ENCODE data around the gene CLRN2. TPM values are rescaled to one million over a fixed set of nuclear protein-coding genes. Genes with fewer than 3 reads are reported as not detected.
"Not testable (repeated sequence)": the region's sequence is repeated elsewhere in the genome, so short reads cannot be mapped to it uniquely, and the experiment has no call there.

Gene CLRN2
- total RNA-seq, 2 experiments from 2014 or later: not detected

DNA sequence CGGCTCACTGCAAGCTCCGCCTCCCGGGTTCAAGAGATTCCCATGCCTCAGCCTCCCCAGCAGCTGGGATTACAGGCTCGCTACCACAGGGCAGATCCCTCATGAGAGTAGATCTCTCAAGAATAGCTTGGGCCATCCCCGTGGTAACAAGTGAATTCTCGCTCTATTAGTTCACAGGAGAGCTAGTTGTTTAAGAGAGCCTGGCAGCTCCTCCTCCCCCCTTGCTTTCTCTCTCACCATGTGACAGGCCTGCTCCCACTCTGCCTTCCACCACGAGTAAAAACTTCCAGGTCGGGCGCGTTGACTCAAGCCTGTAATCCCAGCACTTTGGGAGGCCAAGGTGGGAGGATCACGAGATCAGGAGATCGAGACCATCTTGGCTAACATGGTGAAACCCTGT is 31.7 kb downstream of the CLRN2 start:
- H3K27ac Mint-ChIP-seq: no peak overlapping the region
- no peak for DNase-seq
- H3K4me3 Mint-ChIP-seq: no peak overlapping the region
- no peaks in the 10 kb centered on the region for H3K36me3 Mint-ChIP-seq
- H3K27me3 Mint-ChIP-seq: peaks cover 15% of the 10 kb centered on the region
- no peaks in the 10 kb centered on the region for H3K4me1 Mint-ChIP-seq
- H3K9me3 Mint-ChIP-seq: no peaks in the 10 kb centered on the region

DNA sequence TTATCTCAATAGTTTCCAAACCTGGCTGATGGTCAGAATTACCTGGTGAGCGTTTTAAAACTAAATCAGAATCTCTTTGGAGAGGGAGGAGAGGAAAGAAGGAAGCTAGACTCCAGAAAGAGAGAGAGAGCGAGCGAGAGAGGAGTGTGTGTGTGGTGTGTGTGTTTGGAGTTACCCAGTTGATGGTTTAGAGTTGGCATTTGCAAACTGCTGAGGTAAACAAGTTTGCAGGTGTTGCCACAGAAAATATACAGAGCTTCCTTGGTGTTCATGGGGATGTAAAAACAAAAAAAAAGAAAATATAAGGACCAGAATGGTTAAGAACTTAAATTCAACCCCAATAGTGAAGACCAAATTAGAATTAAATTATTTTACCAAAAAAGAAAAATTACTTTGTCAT is 35.6 kb downstream of the CLRN2 start:
- Mint-ChIP-seq H3K9me3 (no peaks in the 10 kb centered on the region), H3K27me3 (peaks cover 6% of the 10 kb centered on the region), H3K36me3 (no peaks in the 10 kb centered on the region), H3K4me3 (no peak overlapping the region), H3K27ac (no peak overlapping the region), H3K4me1 (no peaks in the 10 kb centered on the region)
- DNase-seq: no peak

DNA sequence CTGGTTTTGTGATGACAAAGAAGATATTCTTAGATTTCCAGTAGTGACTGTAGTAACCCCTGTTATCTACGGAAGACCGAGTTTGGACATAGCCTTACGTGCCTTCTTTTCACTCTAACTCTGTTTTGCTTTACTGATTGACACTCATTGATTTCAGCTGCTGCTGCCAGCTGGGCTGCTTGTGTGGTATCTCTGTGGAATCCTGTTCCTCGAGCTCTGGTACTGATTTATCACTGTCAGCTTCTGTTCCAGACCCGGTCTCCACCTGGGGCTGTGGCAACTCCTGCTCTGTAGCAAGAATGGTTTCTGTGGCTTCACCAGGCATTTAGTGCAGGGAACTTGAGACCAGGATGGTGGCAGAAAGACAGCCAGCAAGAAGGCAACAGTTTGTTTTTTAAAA is 37.5 kb downstream of the CLRN2 start:
- no peaks in the 10 kb centered on the region for H3K36me3 Mint-ChIP-seq
- no peaks in the 10 kb centered on the region for H3K9me3 Mint-ChIP-seq
- no peaks in the 10 kb centered on the region for H3K4me1 Mint-ChIP-seq
- no peak overlapping the region for H3K27ac Mint-ChIP-seq
- peaks cover 6% of the 10 kb centered on the region for H3K27me3 Mint-ChIP-seq
- H3K4me3 Mint-ChIP-seq: no peak overlapping the region
- no peak for DNase-seq

DNA sequence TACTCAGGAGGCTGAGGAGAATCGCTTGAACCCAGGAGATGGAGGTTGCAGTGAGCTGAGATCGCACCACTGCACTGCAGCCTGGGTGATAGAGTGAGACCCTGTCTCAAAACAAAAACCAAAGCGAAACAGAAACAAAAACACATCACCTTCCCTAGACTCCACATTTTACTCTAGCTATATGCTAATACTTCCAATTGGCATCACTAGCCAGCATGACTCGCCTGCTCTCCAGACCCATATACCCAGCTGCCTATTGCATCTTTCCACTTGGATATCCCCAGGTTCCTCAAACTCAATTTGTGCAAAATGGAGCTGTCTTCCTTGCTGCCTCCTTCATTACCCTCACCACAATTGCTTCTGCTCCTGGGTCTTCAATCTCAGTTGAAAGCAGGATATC is 39.6 kb downstream of the CLRN2 start:
- Mint-ChIP-seq H3K27me3 (peaks cover 6% of the 10 kb centered on the region), H3K27ac (no peak overlapping the region), H3K4me3 (no peak overlapping the region), H3K4me1 (no peaks in the 10 kb centered on the region), H3K9me3 (no peaks in the 10 kb centered on the region), H3K36me3 (no peaks in the 10 kb centered on the region)
- DNase-seq: no peak

DNA sequence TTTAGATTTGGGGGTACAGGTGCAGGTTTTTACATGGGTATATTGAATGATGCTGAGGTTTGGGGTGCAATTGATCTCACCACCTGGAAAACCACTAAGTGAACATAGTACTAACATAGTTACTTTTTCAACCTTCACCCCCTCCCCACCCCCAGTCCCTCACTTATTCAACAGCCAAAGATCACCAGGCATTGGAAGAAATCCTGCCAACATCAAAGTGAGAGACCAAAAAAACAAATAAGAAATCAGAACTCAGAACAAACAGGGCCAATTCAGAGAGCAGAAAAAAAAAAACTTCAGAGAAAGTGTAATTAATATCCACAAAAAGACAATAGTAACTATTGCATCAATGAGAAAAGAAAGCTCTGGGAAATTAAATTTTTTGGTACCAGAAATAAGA is 41.5 kb downstream of the CLRN2 start:
- H3K27ac Mint-ChIP-seq: no peak overlapping the region
- H3K36me3 Mint-ChIP-seq: no peaks in the 10 kb centered on the region
- no peak for DNase-seq
- peaks cover 6% of the 10 kb centered on the region for H3K27me3 Mint-ChIP-seq
- no peaks in the 10 kb centered on the region for H3K9me3 Mint-ChIP-seq
- no peaks in the 10 kb centered on the region for H3K4me1 Mint-ChIP-seq
- no peak overlapping the region for H3K4me3 Mint-ChIP-seq

DNA sequence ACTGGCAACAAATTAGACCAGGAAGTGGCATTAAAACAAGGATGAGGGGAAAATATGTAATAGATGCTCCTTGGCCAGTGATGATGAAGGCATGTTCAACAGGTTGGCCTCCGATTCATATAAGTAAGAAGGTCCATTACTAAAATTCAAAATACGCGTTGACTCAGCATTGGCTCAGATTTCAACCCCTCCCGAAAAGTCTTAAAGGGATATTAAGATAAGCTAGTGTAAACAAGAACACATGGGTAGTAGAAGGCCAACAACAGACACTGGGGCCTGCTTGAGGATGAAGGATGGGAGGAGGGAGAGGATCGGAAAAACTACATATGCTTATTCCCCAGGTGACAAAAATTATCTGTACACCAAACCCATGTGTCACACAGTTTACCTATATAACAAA is 42.9 kb downstream of the CLRN2 start:
- Mint-ChIP-seq H3K27me3 (peaks cover 6% of the 10 kb centered on the region), H3K27ac (no peak overlapping the region), H3K4me1 (no peaks in the 10 kb centered on the region), H3K9me3 (no peaks in the 10 kb centered on the region), H3K36me3 (no peaks in the 10 kb centered on the region), H3K4me3 (no peak overlapping the region)
- no peak for DNase-seq

DNA sequence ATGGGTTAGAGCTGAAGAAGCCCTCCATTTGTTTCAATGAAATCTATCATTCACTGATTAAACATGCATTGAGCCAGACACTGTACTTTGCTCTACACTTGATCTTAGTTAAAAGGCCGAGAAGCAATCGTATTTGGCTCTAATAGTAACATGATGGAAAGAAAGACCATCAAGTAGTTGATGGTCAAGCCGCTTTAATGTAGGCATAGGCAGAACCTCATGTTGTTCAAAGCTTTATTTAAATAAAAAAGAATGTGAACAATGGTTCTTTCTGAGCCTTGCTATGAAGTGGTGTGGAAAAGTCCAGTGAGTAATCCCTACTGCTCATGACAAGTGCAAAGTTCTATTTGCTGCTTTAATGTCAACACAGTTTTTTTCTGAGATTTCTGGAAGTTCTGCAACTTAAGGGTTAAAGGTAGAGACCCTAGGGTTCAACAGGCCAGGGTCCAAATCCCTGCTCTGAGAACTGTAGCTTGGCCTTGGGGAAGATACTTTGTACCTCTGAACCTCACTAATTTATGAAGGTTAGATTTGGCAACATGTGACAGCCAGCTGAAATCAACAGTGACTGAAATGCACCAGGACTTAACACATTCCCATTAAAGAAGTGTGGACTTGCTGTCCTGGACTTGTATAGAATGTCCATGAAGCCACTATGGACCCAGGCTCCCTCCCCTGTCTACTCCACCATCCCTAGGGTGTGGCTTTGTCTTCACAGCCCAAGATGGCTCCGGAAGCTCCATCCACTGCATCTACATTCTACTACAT is 44.2 kb downstream of the CLRN2 start:
- no peaks in the 10 kb centered on the region for H3K36me3 Mint-ChIP-seq

DNA sequence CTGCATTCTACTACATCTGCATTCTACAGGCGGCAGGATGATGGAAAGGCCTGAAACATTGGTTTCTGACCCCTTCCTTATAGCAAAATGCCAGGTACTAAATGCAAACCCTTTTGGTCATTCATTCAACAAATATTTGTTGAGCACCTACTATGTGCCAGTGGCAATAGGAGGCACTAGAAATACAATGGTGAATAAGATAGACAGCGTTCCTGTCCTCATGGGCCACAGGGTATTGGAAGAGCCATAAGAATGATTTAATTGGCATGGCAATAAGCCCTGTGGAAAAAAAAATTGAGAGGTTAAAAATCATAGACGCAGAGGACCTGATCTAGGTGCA is 44.7 kb downstream of the CLRN2 start:
- peaks cover 4% of the 10 kb centered on the region for H3K27me3 Mint-ChIP-seq
- no peak for DNase-seq
- H3K4me3 Mint-ChIP-seq: no peak overlapping the region
- H3K9me3 Mint-ChIP-seq: no peaks in the 10 kb centered on the region
- no peaks in the 10 kb centered on the region for H3K4me1 Mint-ChIP-seq
- H3K27ac Mint-ChIP-seq: no peak overlapping the region
- no peaks in the 10 kb centered on the region for H3K36me3 Mint-ChIP-seq

More for the DNA sequence above, 44.2 kb downstream of the CLRN2 start:
- Mint-ChIP-seq H3K27me3 (peaks cover 6% of the 10 kb centered on the region), H3K4me3 (no peak overlapping the region), H3K9me3 (no peaks in the 10 kb centered on the region), H3K27ac (no peak overlapping the region), H3K4me1 (no peaks in the 10 kb centered on the region)
- DNase-seq: no peak

DNA sequence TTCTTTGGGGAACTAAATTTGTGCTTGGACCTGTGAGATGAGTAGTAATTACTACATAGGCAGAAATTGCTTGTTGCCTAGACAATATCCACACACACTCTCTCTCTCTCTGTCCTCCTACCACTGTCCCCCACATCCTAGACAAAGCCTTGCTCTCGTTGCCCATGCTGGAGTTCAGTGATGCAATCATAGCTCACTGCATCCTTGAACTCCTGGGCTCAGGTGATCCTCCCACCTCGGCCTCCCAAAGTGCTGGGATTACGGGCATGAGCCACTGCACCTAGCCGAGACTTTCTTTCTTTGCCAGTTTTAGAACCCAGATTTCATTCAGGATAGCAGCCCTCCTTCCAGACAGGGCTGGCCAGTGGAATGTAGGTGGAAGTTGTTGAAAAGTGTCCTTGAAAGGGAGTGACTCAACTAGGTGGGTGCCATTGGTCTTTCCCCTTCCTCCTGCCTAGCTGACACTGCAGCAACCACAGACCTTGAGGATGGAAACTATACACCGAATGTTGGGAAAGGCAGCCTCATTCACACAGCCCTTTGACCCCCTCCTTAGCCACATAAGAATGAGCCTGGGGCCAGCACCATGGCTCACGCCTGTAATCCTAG is 45.2 kb downstream of the CLRN2 start:
- H3K9me3 Mint-ChIP-seq: no peaks in the 10 kb centered on the region
- no peak for DNase-seq
- H3K27ac Mint-ChIP-seq: no peak overlapping the region
- no peaks in the 10 kb centered on the region for H3K27me3 Mint-ChIP-seq
- no peaks in the 10 kb centered on the region for H3K4me1 Mint-ChIP-seq
- H3K4me3 Mint-ChIP-seq: no peak overlapping the region
- no peaks in the 10 kb centered on the region for H3K36me3 Mint-ChIP-seq

DNA sequence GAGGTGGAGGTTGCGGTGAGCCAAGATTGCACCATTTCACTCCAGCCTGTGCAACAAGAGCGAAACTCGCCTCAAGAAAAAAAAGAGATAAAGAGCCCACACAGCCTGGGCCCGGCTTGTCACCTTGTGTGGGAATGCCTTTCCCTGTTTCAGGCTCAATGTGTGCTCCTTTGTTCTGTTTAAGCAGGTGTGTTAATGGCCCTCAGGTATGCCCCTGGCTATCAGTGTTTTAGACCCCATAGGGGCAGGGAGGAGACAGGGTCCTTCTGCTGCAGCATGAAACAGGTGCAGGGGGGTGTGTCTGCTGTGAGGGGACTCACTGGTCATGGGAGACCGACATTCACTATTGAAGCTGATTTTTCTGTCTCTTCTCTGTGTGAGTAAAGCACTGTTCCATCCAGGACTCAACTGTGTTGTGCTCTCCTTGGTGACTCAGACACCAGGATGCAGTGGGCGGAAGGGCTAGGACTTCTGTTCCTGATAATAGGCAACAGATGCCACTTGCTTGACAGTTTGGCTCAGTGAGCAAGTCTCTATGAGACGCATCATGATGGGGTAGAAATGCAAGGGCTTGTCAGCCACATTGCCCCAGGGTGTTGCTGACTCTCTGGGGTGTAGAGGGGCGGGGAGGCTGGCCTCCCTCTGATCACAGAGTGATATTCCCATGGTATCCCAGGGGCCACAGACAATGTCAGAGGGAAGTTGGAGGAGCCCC is 46.4 kb downstream of the CLRN2 start:
- Mint-ChIP-seq H3K4me3 (no peak overlapping the region), H3K36me3 (no peaks in the 10 kb centered on the region), H3K4me1 (no peaks in the 10 kb centered on the region), H3K27ac (no peak overlapping the region), H3K9me3 (no peaks in the 10 kb centered on the region), H3K27me3 (no peaks in the 10 kb centered on the region)
- DNase-seq: no peak

DNA sequence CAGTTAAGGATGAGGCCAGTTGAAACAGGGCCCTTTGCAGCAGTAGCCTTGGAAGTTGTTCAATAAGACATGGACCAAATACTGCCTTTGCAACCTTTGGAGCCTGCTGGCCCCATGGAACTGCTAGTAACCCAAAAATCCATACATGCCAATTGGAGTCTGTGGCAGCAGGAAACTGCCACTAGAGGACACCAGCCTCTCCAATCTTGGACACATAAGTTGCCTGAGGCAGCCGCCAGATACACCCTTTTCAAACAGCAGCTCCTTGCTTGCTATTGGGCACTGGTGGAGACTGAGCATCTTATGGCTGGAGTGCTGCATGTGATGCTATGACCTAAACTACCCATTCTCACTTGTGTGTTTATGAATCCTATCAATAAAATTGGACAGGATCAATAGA is 47.2 kb downstream of the CLRN2 start:
- no peak for DNase-seq
- Mint-ChIP-seq H3K27ac (no peak overlapping the region), H3K36me3 (no peaks in the 10 kb centered on the region), H3K4me3 (no peak overlapping the region), H3K27me3 (no peaks in the 10 kb centered on the region), H3K9me3 (no peaks in the 10 kb centered on the region), H3K4me1 (no peaks in the 10 kb centered on the region)

DNA sequence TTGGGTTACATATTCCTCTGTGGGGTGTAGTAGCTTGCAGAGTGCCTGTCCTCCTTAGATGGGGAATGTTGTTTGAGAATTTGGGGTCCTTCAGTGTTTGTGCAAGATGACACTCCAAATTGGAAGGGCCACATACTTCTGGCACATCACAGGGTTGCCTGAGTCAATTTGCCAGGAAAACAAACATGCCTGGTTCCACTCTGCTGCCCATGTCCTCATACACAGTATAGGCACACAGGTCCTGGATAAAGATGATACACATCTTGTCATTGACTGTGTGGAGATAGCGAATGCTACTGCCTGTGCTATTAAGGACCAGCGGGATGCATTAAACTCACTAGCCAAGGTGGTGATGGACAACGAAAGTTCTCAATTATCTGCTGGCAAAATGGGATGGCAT is 50.9 kb downstream of the CLRN2 start:
- Mint-ChIP-seq H3K9me3 (no peaks in the 10 kb centered on the region), H3K36me3 (no peaks in the 10 kb centered on the region), H3K4me1 (no peaks in the 10 kb centered on the region), H3K27ac (no peak overlapping the region), H3K27me3 (no peaks in the 10 kb centered on the region), H3K4me3 (no peak overlapping the region)
- no peak for DNase-seq

DNA sequence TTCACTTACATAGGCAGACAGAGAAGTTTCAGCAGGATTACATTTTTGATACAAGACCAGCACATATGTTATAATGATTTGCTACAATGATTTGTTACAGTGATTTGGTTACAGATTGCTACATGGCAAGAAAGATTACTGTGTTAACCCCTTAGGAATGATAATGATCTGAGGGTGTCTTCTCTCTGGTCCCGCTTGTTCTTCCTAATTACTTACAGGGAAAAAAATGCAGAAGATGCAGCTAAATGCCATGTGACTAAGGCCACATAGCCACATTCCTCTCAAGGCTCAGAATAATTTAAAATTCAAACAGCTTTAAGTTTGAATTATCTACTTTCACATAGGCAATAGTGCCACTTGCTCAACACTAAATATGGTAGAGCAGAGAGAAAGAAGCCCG is 52.3 kb downstream of the CLRN2 start:
- H3K9me3 Mint-ChIP-seq: no peaks in the 10 kb centered on the region
- H3K27ac Mint-ChIP-seq: no peak overlapping the region
- DNase-seq: no peak
- H3K36me3 Mint-ChIP-seq: no peaks in the 10 kb centered on the region
- H3K4me1 Mint-ChIP-seq: no peaks in the 10 kb centered on the region
- H3K27me3 Mint-ChIP-seq: no peaks in the 10 kb centered on the region
- no peak overlapping the region for H3K4me3 Mint-ChIP-seq

DNA sequence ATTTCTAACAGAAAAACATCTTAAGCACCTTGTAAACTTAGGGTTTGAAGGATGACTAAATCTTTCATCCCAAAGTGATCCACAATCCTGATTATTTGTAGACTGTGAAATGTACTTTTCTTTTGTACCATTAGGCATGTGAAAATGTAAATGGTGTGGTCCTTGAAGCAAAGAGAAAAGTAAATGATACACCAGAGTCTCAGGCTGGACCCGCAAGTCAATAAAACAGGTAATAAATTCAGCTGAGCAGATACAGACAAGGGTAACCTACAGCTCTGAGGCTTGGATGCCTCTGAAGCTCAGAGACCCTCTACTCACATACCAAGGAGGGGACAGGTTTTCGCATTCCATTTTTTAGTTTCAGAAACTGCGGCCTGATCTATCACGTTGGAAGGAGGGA is 59.2 kb downstream of the CLRN2 start:
- no peak overlapping the region for H3K27ac Mint-ChIP-seq
- peaks cover 16% of the 10 kb centered on the region for H3K36me3 Mint-ChIP-seq
- DNase-seq: no peak
- peaks cover 13% of the 10 kb centered on the region for H3K4me1 Mint-ChIP-seq
- H3K4me3 Mint-ChIP-seq: no peak overlapping the region
- H3K9me3 Mint-ChIP-seq: no peaks in the 10 kb centered on the region
- no peaks in the 10 kb centered on the region for H3K27me3 Mint-ChIP-seq

DNA sequence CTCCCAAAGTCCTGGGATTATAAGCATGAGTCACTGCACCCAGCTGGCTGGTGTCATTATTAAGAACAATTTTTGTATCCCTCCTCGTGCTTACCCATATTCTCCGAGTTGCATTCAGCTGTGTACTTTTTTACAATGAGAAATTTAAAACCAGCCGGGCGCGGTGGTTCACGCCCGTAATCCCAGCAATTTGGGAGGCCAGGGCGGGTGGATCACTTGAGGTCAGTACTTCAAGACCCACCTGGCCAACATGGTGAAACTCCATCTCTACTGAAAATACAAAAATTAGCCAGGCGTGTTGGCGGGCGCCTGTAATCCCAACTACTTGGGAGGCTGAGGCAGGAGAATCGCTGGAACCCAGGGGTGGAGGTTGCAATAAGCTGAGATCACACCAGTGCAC is 60.2 kb downstream of the CLRN2 start:
- peaks cover 20% of the 10 kb centered on the region for H3K36me3 Mint-ChIP-seq
- not testable (repeated sequence) for H3K9me3 Mint-ChIP-seq, H3K4me3 Mint-ChIP-seq, H3K27me3 Mint-ChIP-seq, DNase-seq, H3K27ac Mint-ChIP-seq
- peaks cover 17% of the 10 kb centered on the region for H3K4me1 Mint-ChIP-seq

Data from activated naive CD8-positive, alpha-beta T cell treated with anti-CD3 and anti-CD28 coated beads for 36 hours (primary cell).